Astrocyte of the spinal cord (primary cell): ENCODE results near the gene ADGRD1.

Source experiments
- DNase-seq: peaks from one replicate; pipeline ENCODE4 v3.0.0; 2011; ENCODE audit warnings: low read depth, low spot score
- H3K4me3 ChIP-seq: 2 replicates; pipeline ENCODE4 v1.5.1; 2011; ENCODE audit warnings: low read depth, mild to moderate bottlenecking, low read length, moderate library complexity
- in situ Hi-C: cut with HindIII; loops from 2 replicates; pipeline ENCODE4 v1.10.0; 2017; ENCODE audit warnings: low sequenced_read_pairs
- TF ChIP-seq, protein P1 (sequence below): IDR thresholded peaks from 2 replicates; pipeline ENCODE4 v1.5.1; 2012; ENCODE audit warnings: low read depth, mild to moderate bottlenecking, low read length, inconsistent platforms

ADGRD1 gene

DNA sequence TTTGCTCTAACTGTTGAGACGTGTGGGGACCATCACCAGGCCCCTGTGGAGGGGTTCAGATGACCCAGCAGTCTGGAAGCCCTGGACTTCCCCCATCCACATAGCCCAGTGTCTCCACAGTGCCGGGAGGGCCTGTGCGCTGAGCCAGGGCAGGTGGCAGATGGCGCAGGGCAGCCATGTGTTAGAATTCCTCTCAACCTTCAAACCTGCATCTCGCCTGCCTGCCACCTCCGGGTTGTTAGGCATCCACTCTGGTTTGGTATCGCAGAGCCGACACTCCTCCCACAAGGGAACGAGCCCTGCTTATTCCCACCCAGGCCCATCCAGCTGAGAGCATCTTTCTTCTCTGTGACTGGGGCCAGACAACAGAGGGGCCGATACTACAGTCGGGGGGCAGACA is 84.5 kb downstream of the ADGRD1 start:
- no peak for DNase-seq
- no peak overlapping the region for H3K4me3 ChIP-seq
- in situ Hi-C loops: no loop called here
- TF ChIP-seq, protein P1, sequence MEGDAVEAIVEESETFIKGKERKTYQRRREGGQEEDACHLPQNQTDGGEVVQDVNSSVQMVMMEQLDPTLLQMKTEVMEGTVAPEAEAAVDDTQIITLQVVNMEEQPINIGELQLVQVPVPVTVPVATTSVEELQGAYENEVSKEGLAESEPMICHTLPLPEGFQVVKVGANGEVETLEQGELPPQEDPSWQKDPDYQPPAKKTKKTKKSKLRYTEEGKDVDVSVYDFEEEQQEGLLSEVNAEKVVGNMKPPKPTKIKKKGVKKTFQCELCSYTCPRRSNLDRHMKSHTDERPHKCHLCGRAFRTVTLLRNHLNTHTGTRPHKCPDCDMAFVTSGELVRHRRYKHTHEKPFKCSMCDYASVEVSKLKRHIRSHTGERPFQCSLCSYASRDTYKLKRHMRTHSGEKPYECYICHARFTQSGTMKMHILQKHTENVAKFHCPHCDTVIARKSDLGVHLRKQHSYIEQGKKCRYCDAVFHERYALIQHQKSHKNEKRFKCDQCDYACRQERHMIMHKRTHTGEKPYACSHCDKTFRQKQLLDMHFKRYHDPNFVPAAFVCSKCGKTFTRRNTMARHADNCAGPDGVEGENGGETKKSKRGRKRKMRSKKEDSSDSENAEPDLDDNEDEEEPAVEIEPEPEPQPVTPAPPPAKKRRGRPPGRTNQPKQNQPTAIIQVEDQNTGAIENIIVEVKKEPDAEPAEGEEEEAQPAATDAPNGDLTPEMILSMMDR: no peak

DNA sequence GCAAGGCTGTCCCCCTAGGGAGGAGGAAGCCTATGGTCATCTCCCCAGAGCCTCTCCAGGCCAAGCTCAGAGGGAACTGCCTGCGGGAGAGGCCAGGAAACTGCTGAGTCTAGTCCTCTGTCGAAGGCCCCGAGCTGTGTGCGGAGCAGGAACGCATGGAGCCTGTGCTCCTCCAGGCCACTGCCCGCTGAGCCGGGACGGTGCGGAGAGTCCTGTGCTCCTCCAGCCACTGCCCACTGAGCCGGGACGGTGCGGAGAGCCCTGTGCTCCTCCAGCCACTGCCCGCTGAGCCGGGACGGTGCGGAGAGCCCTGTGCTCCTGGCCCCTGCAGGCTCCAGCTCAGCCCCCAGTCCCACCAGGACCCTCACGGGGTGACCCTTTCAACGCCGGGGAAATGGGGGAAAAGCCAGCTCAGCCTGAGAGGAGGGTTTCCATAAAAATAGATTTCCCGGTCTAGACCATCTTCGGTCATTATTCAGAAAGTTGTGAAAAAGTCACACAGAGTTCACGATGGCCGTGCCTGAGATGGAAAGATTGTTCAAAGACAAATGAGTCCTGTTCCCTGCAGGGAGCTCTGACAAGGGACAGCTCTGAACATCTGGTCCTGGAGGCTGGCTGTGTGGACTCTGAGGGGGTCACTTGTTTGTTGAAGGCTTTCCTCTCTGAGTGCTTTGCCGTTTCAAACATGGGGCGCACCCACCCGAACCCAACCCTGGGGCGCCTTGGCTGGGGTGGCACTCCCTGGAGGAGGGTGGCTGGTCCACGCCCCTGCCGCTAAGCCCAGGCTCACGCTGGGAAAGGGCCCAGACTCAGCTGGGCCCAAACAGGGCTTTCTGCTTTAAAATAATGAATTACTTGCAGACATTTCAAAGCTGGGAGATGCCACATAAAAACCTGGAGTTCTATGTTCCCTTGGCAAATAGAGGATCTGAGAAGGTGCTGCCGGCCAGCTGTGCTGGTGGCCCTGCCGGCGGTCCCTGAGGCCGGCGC is 85.5 kb downstream of the ADGRD1 start:
- TF ChIP-seq, protein P1: no peak
- no peak for DNase-seq
- in situ Hi-C loops: no loop called here
- H3K4me3 ChIP-seq: no peak overlapping the region

DNA sequence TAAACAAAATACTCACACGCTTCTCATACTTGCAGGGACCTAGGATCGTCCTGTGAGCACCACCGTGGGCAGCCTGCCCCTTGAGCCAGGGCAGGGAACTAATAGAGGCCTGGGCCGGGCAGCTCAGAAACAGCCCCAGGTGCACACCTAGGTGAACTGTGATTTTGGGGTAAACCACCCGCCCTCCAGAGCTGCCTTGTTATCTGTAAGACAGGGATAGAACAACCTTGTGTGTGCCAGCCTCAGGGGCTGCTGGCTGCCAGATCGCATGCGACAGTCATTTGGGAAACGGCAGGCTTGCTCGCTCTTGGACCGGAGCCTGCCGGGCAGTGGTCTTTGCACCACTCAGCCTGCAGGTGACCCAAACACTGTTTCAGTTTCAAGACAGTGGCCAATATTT is 86.8 kb downstream of the ADGRD1 start:
- TF ChIP-seq, protein P1: no peak
- in situ Hi-C loops: no loop called here
- no peak for DNase-seq
- H3K4me3 ChIP-seq: no peak overlapping the region

GRCh38 chr12:131041216-131041967 is 87.7 kb downstream of the ADGRD1 start:
- no peak overlapping the region for H3K4me3 ChIP-seq
- no peak for DNase-seq
- TF ChIP-seq, protein P1: no peak
- in situ Hi-C loops: no loop called here

DNA sequence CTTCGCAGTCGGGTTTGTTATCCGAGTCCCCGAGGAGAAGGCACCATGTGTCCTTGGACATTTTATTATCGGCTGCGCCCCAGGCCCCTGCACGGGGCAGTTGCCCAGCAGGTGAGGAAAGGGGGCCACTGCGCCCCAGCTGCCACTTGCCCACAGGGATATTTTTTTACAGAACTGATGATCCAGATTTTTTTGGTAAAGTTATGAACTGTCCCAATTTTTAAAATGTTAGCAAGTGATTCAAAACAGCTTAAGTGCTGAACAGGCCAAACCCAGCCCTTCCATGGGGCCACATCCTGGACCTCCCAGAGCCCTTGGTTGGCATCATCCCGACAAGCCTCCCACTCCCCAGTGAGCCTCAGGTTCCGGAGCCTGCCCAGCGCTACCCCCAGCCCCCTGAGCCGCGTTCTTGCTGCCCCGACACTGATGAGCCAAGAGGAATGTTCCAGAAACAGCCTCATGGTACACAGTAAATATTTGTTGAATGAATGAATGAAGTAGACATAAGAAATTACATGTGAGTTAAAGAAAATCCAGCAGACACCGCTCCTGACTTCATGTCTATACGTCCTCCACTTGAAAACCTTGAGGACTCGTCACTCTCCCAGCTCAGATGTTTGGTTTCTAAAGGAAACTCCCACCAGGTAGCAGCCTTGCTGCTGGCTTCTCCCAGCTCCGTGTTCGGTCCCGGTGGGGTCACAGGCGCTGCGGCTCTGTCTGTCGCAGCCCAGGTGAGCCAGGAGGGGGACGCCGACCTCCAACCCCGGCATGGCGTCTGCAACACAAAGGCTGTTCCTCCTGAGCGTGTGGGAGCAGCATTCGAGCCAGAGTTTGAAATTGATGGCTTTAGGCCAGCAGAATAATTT is 88.5 kb downstream of the ADGRD1 start:
- in situ Hi-C loops: no loop called here
- no peak overlapping the region for H3K4me3 ChIP-seq
- DNase-seq: no peak
- TF ChIP-seq, protein P1: no peak

GRCh38 chr12:131042834-131043245 is 89.1 kb downstream of the ADGRD1 start:
- no peak overlapping the region for H3K4me3 ChIP-seq
- DNase-seq: no peak
- TF ChIP-seq, protein P1: no peak
- in situ Hi-C loops: no loop called here
